HCT116 (cell line): ENCODE data around the gene PRKD3. TPM values are rescaled to one million over a fixed set of nuclear protein-coding genes. Genes with fewer than 3 reads are reported as not detected.

Experiments used
- ATAC-seq: fragments of 200-7000 bp; cut with Tn5 transposase; 2 replicates; pipeline ENCODE4 v1.9.1; 2020; ENCODE audit warnings: mild to moderate bottlenecking, moderate library complexity
- BruUV-seq: library from RNA; stranded (reverse); fragments of 400-500 nt; replicated peaks from 2 replicates; lab custom pipeline; 2021; lab: Mats Ljungman, UMichigan
- CTCF ChIA-PET: fragments of 300-600 bp; sonication (Branson Sonifier 250); formaldehyde crosslinking; loops from one replicate; lab custom pipeline; 2021; ENCODE audit warnings: antibody characterized with exemption; lab: Charles Lee
- POLR2A ChIA-PET: fragments of 300-600, 350-600 bp; sonication (Branson Sonifier 250); formaldehyde crosslinking; loops from one replicate; lab custom pipeline; 2021; ENCODE audit warnings: antibody characterized with exemption; lab: Charles Lee
- RAD21 ChIA-PET, 2 experiments: fragments of 300-600 bp; sonication (Branson Sonifier 250); formaldehyde crosslinking; loops; one replicate each; lab custom pipeline; 2023; ENCODE audit warnings: low total read pairs in 2 of 2; ENCODE audit not compliant: uncharacterized antibody in 2 of 2, unreplicated experiment in 2 of 2, low non-redundant PET in 1 of 2; lab: Charles Lee
- DNase-seq: peaks from one replicate; pipeline ENCODE4 v3.0.0-alpha.2; 2010; ENCODE audit warnings: low read depth, low spot score
- H2AFZ ChIP-seq: fragments of 200-600 bp; shearing (Covaris generic), sonication (generic); 2 replicates; pipeline ENCODE4 v1.6.1; 2017; ENCODE audit warnings: low read depth, mixed run types, mixed read lengths, antibody characterized with exemption, low read length; ENCODE audit not compliant: poor library complexity, severe bottlenecking
- H3K27ac ChIP-seq: 2 replicates; pipeline ENCODE4 v1.5.1; 2012; ENCODE audit warnings: low read depth, low read length
- H3K27me3 ChIP-seq: fragments of 200-600 bp; sonication (generic); 2 replicates; pipeline ENCODE4 v1.6.1; 2016; ENCODE audit warnings: mixed run types, low read length, mixed read lengths; ENCODE audit not compliant: insufficient read depth
- H3K36me3 ChIP-seq, 2 experiments: fragments of 200-500 bp in 1 of 2; fragments of 200-600 bp in 1 of 2; sonication (Bioruptor generic) in 1 of 2; sonication (generic) in 1 of 2; 2 replicates each; pipeline versions ENCODE4 v1.5.1 to v1.6.1; 2014 to 2016; ENCODE audit warnings: low read length in 2 of 2, inconsistent platforms in 1 of 2, mixed read lengths in 1 of 2, mixed run types in 1 of 2; ENCODE audit not compliant: insufficient read depth in 2 of 2, control insufficient read depth in 1 of 2
- H3K4me1 ChIP-seq, 2 experiments: fragments of 200-600 bp in 1 of 2; sonication (generic) in 1 of 2; 2 replicates each; pipeline versions ENCODE4 v1.5.1 to v1.6.1; 2012 to 2017; ENCODE audit warnings: low read length in 2 of 2, inconsistent platforms in 1 of 2, mild to moderate bottlenecking in 1 of 2, mixed read lengths in 1 of 2, mixed run types in 1 of 2, moderate library complexity in 1 of 2; ENCODE audit not compliant: insufficient read depth in 2 of 2, control insufficient read depth in 1 of 2
- H3K4me2 ChIP-seq: fragments of 200-600 bp; sonication (generic); 2 replicates; pipeline ENCODE4 v1.6.1; 2017; ENCODE audit warnings: mixed run types, low read length, mixed read lengths
- H3K4me3 ChIP-seq, 2 experiments: fragments of 200-600 bp in 1 of 2; sonication (generic) in 1 of 2; replicated peaks in 1 of 2; 2 replicates each; pipeline ENCODE4 v1.5.1; 2011 to 2016; ENCODE audit warnings: low read length in 2 of 2, control low read depth in 1 of 2, low read depth in 1 of 2, mild to moderate bottlenecking in 1 of 2, mixed read lengths in 1 of 2, mixed run types in 1 of 2
- H3K79me2 ChIP-seq: fragments of 200-600 bp; sonication (generic); 2 replicates; pipeline ENCODE4 v1.6.1; 2017; ENCODE audit warnings: mild to moderate bottlenecking, mixed run types, low read length, moderate library complexity, mixed read lengths; ENCODE audit not compliant: insufficient read depth
- H3K9ac ChIP-seq: fragments of 200-600 bp; sonication (generic); 2 replicates; pipeline ENCODE4 v1.6.1; 2016; ENCODE audit warnings: low read length, mixed read lengths
- H3K9me2 ChIP-seq: fragments of 200-600 bp; sonication (generic), shearing (Covaris generic); 2 replicates; pipeline ENCODE4 v1.6.1; 2017; ENCODE audit warnings: mixed run types, mild to moderate bottlenecking, moderate library complexity; ENCODE audit not compliant: insufficient read depth
- H3K9me3 ChIP-seq, 2 experiments: fragments of 200-500 bp in 1 of 2; fragments of 200-600 bp in 1 of 2; sonication (Bioruptor generic) in 1 of 2; sonication (generic) in 1 of 2; 2 replicates each; pipeline ENCODE4 v1.6.1; 2014 to 2017; ENCODE audit warnings: low read length in 2 of 2, mixed read lengths in 2 of 2, inconsistent platforms in 1 of 2, low read depth in 1 of 2, mild to moderate bottlenecking in 1 of 2, mixed run types in 1 of 2, moderate library complexity in 1 of 2; ENCODE audit not compliant: control insufficient read depth in 1 of 2, insufficient read depth in 1 of 2
- H4K20me1 ChIP-seq: fragments of 200-600 bp; sonication (generic), shearing (Covaris generic); 2 replicates; pipeline ENCODE4 v1.6.1; 2017; ENCODE audit warnings: mixed run types, mild to moderate bottlenecking, moderate library complexity; ENCODE audit not compliant: insufficient read depth
- CBX3 ChIP-seq: IDR thresholded peaks from 2 replicates; pipeline ENCODE4 v1.6.1; 2012; ENCODE audit warnings: low read depth
- CEBPB ChIP-seq: IDR thresholded peaks from 2 replicates; pipeline ENCODE4 v1.6.1; 2012; ENCODE audit warnings: low read depth
- CTCF ChIP-seq, 3 experiments: fragments of 200-600 bp in 1 of 3; sonication (generic) in 1 of 3; IDR thresholded peaks in 2 of 3; conservative IDR thresholded peaks in 1 of 3; 2 replicates each; pipeline ENCODE4 v1.5.1; 2012 to 2017; ENCODE audit warnings: low read depth in 2 of 3, low read length in 2 of 3, antibody characterized with exemption in 1 of 3, borderline replicate concordance in 1 of 3, control low read depth in 1 of 3, mild to moderate bottlenecking in 1 of 3, mixed read lengths in 1 of 3, mixed run types in 1 of 3, moderate library complexity in 1 of 3; ENCODE audit not compliant: insufficient read depth in 1 of 3
- EGR1 ChIP-seq: IDR thresholded peaks from 2 replicates; pipeline ENCODE4 v1.6.1; 2012; ENCODE audit warnings: low read depth
- ELF1 ChIP-seq: IDR thresholded peaks from 2 replicates; pipeline ENCODE4 v1.6.1; 2012; ENCODE audit warnings: low read depth, borderline replicate concordance
- EZH2phosphoT487 ChIP-seq: fragments of 200-600 bp; IDR thresholded peaks from 2 replicates; pipeline ENCODE4 v1.6.1; 2018; ENCODE audit warnings: antibody characterized with exemption, borderline replicate concordance
- FOSL1 ChIP-seq: IDR thresholded peaks from 2 replicates; pipeline ENCODE4 v1.6.1; 2012; ENCODE audit warnings: low read depth
- MAX ChIP-seq: IDR thresholded peaks from 2 replicates; pipeline ENCODE4 v1.6.1; 2012
- POLR2A ChIP-seq: IDR thresholded peaks from 2 replicates; pipeline ENCODE4 v1.7.0; 2011; ENCODE audit warnings: borderline replicate concordance; ENCODE audit not compliant: insufficient read depth, insufficient read length; ENCODE audit errors: extremely low read depth
- POLR2AphosphoS5 ChIP-seq: IDR thresholded peaks from 2 replicates; pipeline ENCODE4 v1.6.1; 2011; ENCODE audit warnings: mild to moderate bottlenecking, low read depth, low read length, moderate library complexity
- RAD21 ChIP-seq: IDR thresholded peaks from 2 replicates; pipeline ENCODE4 v1.6.1; 2012; ENCODE audit warnings: low read depth, mild to moderate bottlenecking
- REST ChIP-seq: IDR thresholded peaks from 2 replicates; pipeline ENCODE4 v1.6.1; 2012; ENCODE audit warnings: low read depth
- SP1 ChIP-seq: IDR thresholded peaks from 2 replicates; pipeline ENCODE4 v1.6.1; 2012; ENCODE audit warnings: low read depth
- YY1 ChIP-seq: IDR thresholded peaks from 2 replicates; pipeline ENCODE4 v1.6.1; 2011; ENCODE audit warnings: low read length, low read depth, moderate library complexity, mild to moderate bottlenecking; ENCODE audit not compliant: insufficient replicate concordance; ENCODE audit errors: extremely low read depth
- ZBTB33 ChIP-seq: IDR thresholded peaks from 2 replicates; pipeline ENCODE4 v1.6.1; 2011; ENCODE audit warnings: mild to moderate bottlenecking, low read length, moderate library complexity; ENCODE audit not compliant: insufficient replicate concordance; ENCODE audit errors: extremely low read depth
- ZFX ChIP-seq: fragments of 450-650 bp; IDR thresholded peaks from 2 replicates; pipeline ENCODE4 v1.6.1; 2017
- ZNF274 ChIP-seq: fragments of 200-500 bp; sonication (Bioruptor generic); IDR thresholded peaks from 2 replicates; pipeline ENCODE4 v1.6.1; 2014; ENCODE audit warnings: mild to moderate bottlenecking, low read depth, low read length, inconsistent platforms
- intact Hi-C: fragments of 100-400 bp; cut with micrococcal nuclease; formaldehyde crosslinking; loops from 2 replicates; pipeline ENCODE4 v1.10.0; 2022
- total RNA-seq: library from RNA; stranded (reverse); gene quantifications from one replicate; pipeline ENCODE4 v1.2.1, GENCODE V29; 2021; ENCODE audit not compliant: unreplicated experiment

Gene PRKD3
- total RNA-seq, 1 experiment from 2014 or later = 13.9 TPM

- CTCF ChIA-PET = no interaction called here
- BruUV-seq = no TSS peak
- peaks cover 3% of the 10 kb centered on the region; the same call in 1 of the 2 replicates for H3K79me2 ChIP-seq
- no peaks in the 10 kb centered on the region for H3K9me2 ChIP-seq
- ATAC-seq = no peak
- no peak overlapping the region for H3K4me2 ChIP-seq
- no peak overlapping the region for H2AFZ ChIP-seq
- H4K20me1 ChIP-seq = no peaks in the 10 kb centered on the region
- H3K4me3 ChIP-seq = no peak overlapping the region
- RAD21 ChIA-PET = no interaction called here
- peaks cover 0 to 14% of the 10 kb centered on the region in 2 experiments; a peak in 2 of 4 replicates for H3K4me1 ChIP-seq
- H3K27ac ChIP-seq = no peak overlapping the region
- H3K27me3 ChIP-seq = no peaks in the 10 kb centered on the region
- intact Hi-C loops = no loop called here
- no peak overlapping the region for H3K9ac ChIP-seq
- TF ChIP-seq ZBTB33 = no peak
- TF ChIP-seq YY1 = no peak
- TF ChIP-seq RAD21 = no peak
- TF ChIP-seq POLR2AphosphoS5 = no peak
- no peak for TF ChIP-seq EGR1
- TF ChIP-seq CEBPB = no peak
- no peak for TF ChIP-seq FOSL1
- TF ChIP-seq EZH2phosphoT487 = no peak
- TF ChIP-seq REST = no peak
- no peak for TF ChIP-seq SP1
- no peak for TF ChIP-seq MAX
- TF ChIP-seq POLR2A = no peak
- no peak for TF ChIP-seq ZFX
- no peak for TF ChIP-seq ZNF274
- no peak for TF ChIP-seq CBX3
- TF ChIP-seq ELF1 = no peak
- no peak for TF ChIP-seq CTCF (IDR thresholded peaks at IDR 0.05 in 2 of 3, conservative IDR thresholded peaks at IDR 0.05 in 1 of 3; ENCODE audit: borderline replicate concordance in 1 of 3, insufficient read depth in 1 of 3, low read depth in 2 of 3, low read length in 2 of 3)
- POLR2A ChIA-PET = no interaction called here
- no peaks in the 10 kb centered on the region for H3K9me3 ChIP-seq
- no peak for DNase-seq
- H3K36me3 ChIP-seq = no peaks in the 10 kb centered on the region
Observed at GRCh38 chr2:37307500-37307899, 17.1 kb downstream of the PRKD3 start.
